Measurements from ENCODE around the gene NTRK2.

The NTRK2 gene

DNA sequence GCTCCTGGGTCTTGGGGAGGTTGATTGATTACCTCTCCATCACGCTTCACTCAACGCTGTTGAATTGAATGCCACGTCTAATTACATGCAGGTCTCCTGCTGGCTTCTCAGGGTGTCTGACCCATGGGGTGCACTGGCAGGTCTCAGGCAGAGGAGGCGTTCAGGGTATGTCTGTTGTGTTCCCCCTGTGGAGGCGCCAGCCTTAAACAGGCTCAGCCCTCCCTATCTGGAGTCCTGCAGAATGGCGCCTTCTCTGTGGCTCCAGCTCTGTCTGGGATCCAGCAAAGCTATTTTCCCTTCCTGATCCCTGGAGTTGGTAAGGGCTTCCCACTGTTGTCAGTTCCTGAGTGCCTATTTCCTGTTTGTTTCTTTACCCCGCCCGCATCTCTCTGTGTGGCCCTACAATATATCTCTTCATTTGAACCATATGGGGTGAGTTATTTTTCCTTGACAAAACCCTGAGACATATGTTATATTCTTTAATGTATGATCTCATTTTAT, 150.0 kb downstream of the NTRK2 start:
- DNase-seq (no peak), ATAC-seq (no peak)

DNA sequence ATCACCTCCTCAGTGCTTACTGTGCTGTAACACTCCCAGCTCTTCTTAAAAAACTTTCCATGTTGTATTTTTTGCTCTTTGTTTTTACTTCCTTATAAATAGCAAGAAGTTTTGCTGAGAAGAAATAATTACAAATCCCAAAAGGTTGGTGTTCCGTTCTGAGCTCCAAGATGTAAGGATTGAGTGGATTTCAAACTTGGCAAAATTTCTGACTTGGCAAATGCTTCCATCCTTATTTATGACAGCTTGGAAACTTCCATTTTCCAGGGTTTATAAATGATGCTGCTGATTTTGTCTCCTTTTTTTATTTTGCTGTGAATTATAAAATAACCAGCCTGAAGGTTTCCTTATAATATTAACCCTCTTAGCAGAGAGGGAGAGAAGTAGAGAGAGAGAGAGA, 151.9 kb downstream of the NTRK2 start:
- DNase-seq (no peak), ATAC-seq (no peak)

- DNase-seq, result no peak
- no peak for ATAC-seq
These were observed 153.2 kb downstream of the NTRK2 start for GRCh38 chr9:84822589-84823233.

GRCh38 chr9:84823421-84824271, 154.1 kb downstream of the NTRK2 start:
- DNase-seq (no peak), ATAC-seq (no peak)

GRCh38 chr9:84827216-84827765, 157.8 kb downstream of the NTRK2 start:
- ATAC-seq, result no peak
- no peak for DNase-seq

- no peak for ATAC-seq
These were observed 158.5 kb downstream of the NTRK2 start for GRCh38 chr9:84828046-84828445.

GRCh38 chr9:84829471-84829870, 159.9 kb downstream of the NTRK2 start:
- no peak for DNase-seq
- no peak for ATAC-seq

More at GRCh38 chr9:84828046-84828445, 158.5 kb downstream of the NTRK2 start:
- no peak for DNase-seq

DNA sequence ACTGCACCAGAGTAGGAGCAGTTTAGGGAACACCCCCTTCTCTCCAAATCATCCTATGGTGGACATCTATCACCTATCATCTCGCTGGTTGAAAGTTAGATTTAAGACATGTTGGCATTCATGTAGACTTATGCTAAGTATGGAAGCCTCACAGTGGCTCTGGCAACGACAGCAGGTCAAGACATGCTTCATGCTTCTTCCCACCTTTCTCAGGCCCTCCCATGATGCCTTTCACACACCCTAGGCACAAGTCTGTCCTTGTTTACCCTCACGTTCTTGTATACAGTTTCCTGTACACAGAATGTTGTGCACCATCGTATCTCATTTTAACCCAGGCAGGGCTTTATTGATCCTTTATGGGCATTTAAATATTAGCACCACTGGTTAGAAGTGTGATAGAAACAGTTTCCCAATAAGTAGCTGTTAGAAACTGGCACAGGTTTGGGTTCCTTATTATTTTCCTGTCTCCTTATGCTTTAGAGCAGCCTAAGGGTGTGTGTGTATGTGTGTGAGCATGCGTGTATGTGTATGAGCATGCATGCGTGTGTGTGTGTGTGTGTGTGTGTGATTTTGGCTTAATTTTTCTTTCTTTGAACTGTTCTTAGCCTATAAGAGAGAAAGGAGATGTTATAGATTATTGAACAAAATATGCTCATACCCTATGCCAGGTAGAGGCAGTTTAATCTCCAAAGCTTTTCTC, 160.6 kb downstream of the NTRK2 start:
- no peak for DNase-seq

DNA sequence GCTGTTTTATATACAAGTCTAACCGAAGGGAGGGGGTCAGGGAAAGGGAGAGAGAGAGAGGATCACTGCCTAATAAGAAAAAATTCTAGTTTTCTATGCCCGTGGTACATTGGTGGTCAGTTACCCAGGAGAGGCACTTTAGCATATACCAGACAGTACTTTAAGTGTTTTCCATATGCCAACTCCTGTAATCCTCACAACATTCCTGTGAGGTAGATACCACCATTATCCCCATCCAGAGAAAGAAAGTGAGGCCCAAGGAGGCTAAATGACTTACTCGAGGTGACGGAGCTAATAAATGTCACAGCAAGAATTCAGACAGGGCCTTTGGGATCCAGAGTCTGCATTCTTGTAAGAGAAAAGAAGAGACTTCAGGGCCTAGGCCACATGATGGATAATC, 161.8 kb downstream of the NTRK2 start:
- ATAC-seq, result no peak
- no peak for DNase-seq

More for the DNA sequence above, 160.6 kb downstream of the NTRK2 start:
- no peak for ATAC-seq

- ATAC-seq (no peak), DNase-seq (no peak)
These were observed 162.9 kb downstream of the NTRK2 start for GRCh38 chr9:84832453-84832852.

GRCh38 chr9:84834426-84834825, 164.9 kb downstream of the NTRK2 start:
- ATAC-seq, result no peak
- DNase-seq, result no peak

DNA sequence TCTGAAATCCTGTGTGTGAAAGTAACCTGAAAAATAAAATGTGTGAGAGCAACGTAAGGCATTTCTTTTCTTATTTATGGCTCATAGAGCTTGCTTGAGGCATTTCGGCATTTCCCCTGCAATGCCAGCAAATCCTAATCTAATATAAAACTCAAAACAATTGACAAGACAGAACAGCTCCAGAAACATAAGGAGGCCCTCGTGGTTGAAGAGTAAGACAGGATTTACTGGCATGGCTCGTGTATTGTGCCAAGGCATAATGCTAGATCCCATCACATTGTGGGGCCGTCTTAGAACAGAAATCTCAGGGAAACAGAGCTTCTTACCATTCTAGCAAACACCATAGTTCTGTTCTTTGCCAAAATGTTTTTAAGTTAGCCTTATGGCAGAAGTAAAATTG, 166.2 kb downstream of the NTRK2 start:
- ATAC-seq, result no peak
- DNase-seq, result no peak

- ATAC-seq, result no peak
- DNase-seq, result no peak
These were observed 169.3 kb downstream of the NTRK2 start for GRCh38 chr9:84838879-84839278.

- DNase-seq (no peak), ATAC-seq (no peak)
These were observed 170.0 kb downstream of the NTRK2 start for GRCh38 chr9:84839541-84839940.

- ATAC-seq, result no peak
- DNase-seq, result no peak
These were observed 172.4 kb downstream of the NTRK2 start for GRCh38 chr9:84841931-84842330.

DNA sequence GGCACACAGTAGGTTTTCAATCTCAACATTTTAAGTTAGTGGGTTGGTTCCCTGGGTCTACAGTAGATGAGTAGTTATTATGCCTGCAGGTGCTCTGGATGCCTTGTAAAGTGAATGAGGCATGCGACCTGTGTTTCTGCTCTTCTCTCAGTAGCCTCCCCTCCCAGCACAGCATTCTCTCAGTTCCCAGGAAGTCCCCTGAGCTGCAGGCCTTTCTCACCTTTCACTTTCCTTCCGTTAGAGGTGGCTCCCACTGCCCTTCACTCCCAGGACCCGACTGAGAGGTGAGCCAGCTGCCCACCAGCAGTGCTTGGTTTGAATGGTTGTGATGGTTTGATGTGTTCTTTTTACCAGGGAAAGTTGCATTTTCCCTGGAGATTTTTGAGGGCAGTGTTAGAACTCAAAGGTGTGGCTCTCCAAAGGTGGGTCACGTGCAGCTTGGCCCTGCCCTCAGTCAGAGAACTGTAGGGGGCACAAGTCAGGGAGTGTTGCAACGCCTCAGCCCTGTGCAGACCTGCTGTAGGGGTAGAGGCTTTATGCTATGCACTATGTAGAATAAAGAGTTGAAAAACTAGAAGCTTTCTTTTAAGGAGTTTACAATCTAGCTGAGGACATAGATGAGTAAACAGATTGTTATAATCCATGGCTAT, 173.8 kb downstream of the NTRK2 start:
- DNase-seq (no peak), ATAC-seq (no peak)

GRCh38 chr9:84845956-84846900, 176.7 kb downstream of the NTRK2 start:
- no peak for ATAC-seq
- DNase-seq, result no peak

- ATAC-seq (no peak), DNase-seq (no peak)
These were observed 177.4 kb downstream of the NTRK2 start for GRCh38 chr9:84846906-84847305.

- DNase-seq (no peak), ATAC-seq (no peak)
These were observed 179.5 kb downstream of the NTRK2 start for GRCh38 chr9:84849049-84849448.

DNA sequence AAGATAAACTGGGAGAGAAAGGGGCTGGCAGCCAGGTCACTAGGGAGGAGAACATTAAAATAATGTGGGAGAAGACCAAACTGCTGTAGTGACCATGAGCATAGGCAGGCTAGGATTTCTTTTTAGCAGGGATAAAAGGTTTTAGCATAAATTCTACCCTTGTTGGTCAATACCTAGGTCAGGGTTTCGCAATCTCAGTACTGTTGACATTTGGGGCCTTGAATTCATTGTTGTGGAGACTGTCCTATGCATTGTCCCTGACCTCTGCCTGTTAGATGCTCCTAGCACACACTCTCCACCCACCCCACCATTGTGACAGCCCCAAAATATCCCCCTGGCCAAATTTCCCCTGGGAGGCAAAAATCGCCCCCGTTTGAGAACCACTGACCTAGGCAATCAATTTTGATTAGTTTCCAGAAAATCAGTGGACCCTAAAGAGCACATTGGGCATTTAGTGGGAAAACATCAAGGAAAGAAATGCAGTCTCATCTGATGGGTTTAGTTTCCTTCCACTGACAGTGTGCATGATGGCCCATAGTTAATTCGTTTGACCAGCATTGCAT, 181.4 kb downstream of the NTRK2 start:
- ATAC-seq (no peak), DNase-seq (no peak)

Measured in stimulated activated naive CD8-positive, alpha-beta T cell treated with anti-CD3 and anti-CD28 coated beads, Interleukin-15, Interleukin-2, amounts not matched to agents 100 U/mL and 50 U/mL, for 24 hours (primary cell).